Fibroblast of lung (primary cell): ENCODE data around the gene CHST1. TPM values are rescaled to one million over a fixed set of nuclear protein-coding genes. Genes with fewer than 3 reads are reported as not detected.

Source experiments
- DNase-seq, 2 donors: peaks; one replicate each; pipeline versions ENCODE4 v3.0.0 to v3.0.0-alpha.2; 2010; ENCODE audit warnings: low read depth in 2 of 2
- H2AFZ ChIP-seq: 2 replicates; pipeline ENCODE4 v1.5.1; 2012; ENCODE audit warnings: low read length, control low read depth, inconsistent platforms
- H3K27ac ChIP-seq: 2 replicates; pipeline ENCODE4 v1.5.1; 2011; ENCODE audit warnings: low read length, control low read depth; ENCODE audit not compliant: insufficient read depth
- H3K27me3 ChIP-seq: 2 replicates; pipeline ENCODE4 v1.5.1; 2011; ENCODE audit warnings: mild to moderate bottlenecking, low read length; ENCODE audit not compliant: control insufficient read depth, insufficient read depth
- H3K36me3 ChIP-seq: 2 replicates; pipeline ENCODE4 v1.5.1; 2011; ENCODE audit warnings: low read length; ENCODE audit not compliant: control insufficient read depth, insufficient read depth
- H3K4me1 ChIP-seq: 2 replicates; pipeline ENCODE4 v1.5.1; 2011; ENCODE audit warnings: low read length; ENCODE audit not compliant: control insufficient read depth, insufficient read depth; ENCODE audit errors: extremely low read depth
- H3K4me2 ChIP-seq: 2 replicates; pipeline ENCODE4 v1.5.1; 2011; ENCODE audit warnings: low read length, control low read depth; ENCODE audit not compliant: insufficient read depth; ENCODE audit errors: extremely low read depth
- H3K4me3 ChIP-seq, 4 experiments: fragments of 200-600 bp in 1 of 4; sonication (generic) in 1 of 4; replicated peaks in 1 of 4; 2 replicates each; pipeline ENCODE4 v1.5.1; 2011 to 2016; ENCODE audit warnings: low read length in 4 of 4, low read depth in 3 of 4, mild to moderate bottlenecking in 3 of 4, control low read depth in 2 of 4, inconsistent platforms in 1 of 4, mixed read lengths in 1 of 4; ENCODE audit not compliant: insufficient read depth in 1 of 4; ENCODE audit errors: control extremely low read depth in 1 of 4
- H3K79me2 ChIP-seq: 2 replicates; pipeline ENCODE4 v1.5.1; 2012; ENCODE audit warnings: mild to moderate bottlenecking, low read length, inconsistent platforms; ENCODE audit not compliant: control insufficient read depth, insufficient read depth
- H3K9ac ChIP-seq: 2 replicates; pipeline ENCODE4 v1.5.1; 2011; ENCODE audit warnings: mild to moderate bottlenecking, low read length, control low read depth; ENCODE audit not compliant: insufficient read depth
- H3K9me3 ChIP-seq: 2 replicates; pipeline ENCODE4 v1.5.1; 2012; ENCODE audit warnings: low read depth, low read length; ENCODE audit not compliant: control insufficient read depth, insufficient read depth
- H4K20me1 ChIP-seq: 2 replicates; pipeline ENCODE4 v1.5.1; 2011; ENCODE audit warnings: low read length; ENCODE audit not compliant: control insufficient read depth, insufficient read depth; ENCODE audit errors: extremely low read depth
- CTCF ChIP-seq, 2 donors: IDR thresholded peaks in 1 of 2; conservative IDR thresholded peaks in 1 of 2; 1 replicate in 1 of 2; 2 replicates in 1 of 2; pipeline ENCODE4 v1.5.1; 2011 to 2012; ENCODE audit warnings: low read length in 2 of 2, control low read depth in 1 of 2, inconsistent platforms in 1 of 2, low read depth in 1 of 2, mild to moderate bottlenecking in 1 of 2
- EZH2 ChIP-seq: IDR thresholded peaks from 2 replicates; pipeline ENCODE4 v1.5.1; 2012; ENCODE audit warnings: low read length, control low read depth, mild to moderate bottlenecking; ENCODE audit errors: missing control alignments
- polyA plus RNA-seq, 2 donors: library from polyadenylated mRNA; depleted of rRNA in 1 of 2; stranded (reverse) in 1 of 2; unstranded in 1 of 2; fragments of >200 nt; gene quantifications; 2 replicates each; pipeline ENCODE4 v1.2.1, GENCODE V29; 2011 to 2012; ENCODE audit warnings: missing spikeins in 1 of 2
- total RNA-seq: library from RNA; depleted of rRNA; stranded (reverse); fragments of >200 nt; gene quantifications from 2 replicates; pipeline ENCODE4 v1.2.1, GENCODE V29; 2014

Gene CHST1
- total and polyA plus RNA-seq, 2 donors (not counting 1 experiment from before 2014, with no cell fraction given) = under 0.01 to 0.17 TPM

- Histone ChIP-seq H2AFZ (no peak overlapping the region), H4K20me1 (no peaks in the 10 kb centered on the region), H3K4me3 (no peak overlapping the region), H3K9me3 (no peaks in the 10 kb centered on the region), H3K36me3 (no peaks in the 10 kb centered on the region), H3K9ac (no peak overlapping the region), H3K4me2 (no peak overlapping the region), H3K4me1 (no peaks in the 10 kb centered on the region), H3K27ac (no peak overlapping the region), H3K79me2 (no peaks in the 10 kb centered on the region), H3K27me3 (peaks cover 8% of the 10 kb centered on the region)
- no peak for TF ChIP-seq CTCF (conservative IDR thresholded peaks at IDR 0.05 in 1 of 2, IDR thresholded peaks at IDR 0.05 in 1 of 2; ENCODE audit: low read depth in 1 of 2, low read length in 2 of 2)
- no peak for TF ChIP-seq EZH2
- no peak for DNase-seq
Observed at GRCh38 chr11:45673441-45673840, 8.0 kb upstream of the CHST1 start.

GRCh38 chr11:45672593-45672992, 7.2 kb upstream of the CHST1 start:
- Histone ChIP-seq H3K36me3 (no peaks in the 10 kb centered on the region), H4K20me1 (no peaks in the 10 kb centered on the region), H2AFZ (no peak overlapping the region), H3K4me2 (no peak overlapping the region), H3K4me1 (no peaks in the 10 kb centered on the region), H3K27me3 (peaks cover 11% of the 10 kb centered on the region), H3K9me3 (no peaks in the 10 kb centered on the region), H3K4me3 (no peak overlapping the region), H3K79me2 (no peaks in the 10 kb centered on the region), H3K9ac (no peak overlapping the region), H3K27ac (no peak overlapping the region)
- no peak for TF ChIP-seq CTCF (conservative IDR thresholded peaks at IDR 0.05 in 1 of 2, IDR thresholded peaks at IDR 0.05 in 1 of 2; ENCODE audit: low read depth in 1 of 2, low read length in 2 of 2)
- no peak for TF ChIP-seq EZH2
- DNase-seq = no peak

GRCh38 chr11:45671246-45672171, 6.1 kb upstream of the CHST1 start:
- H2AFZ ChIP-seq = no peak overlapping the region
- DNase-seq = no peak
- peaks cover 18% of the 10 kb centered on the region for H3K27me3 ChIP-seq
- no peaks in the 10 kb centered on the region for H3K79me2 ChIP-seq
- H3K27ac ChIP-seq = no peak overlapping the region
- no peak overlapping the region for H3K9ac ChIP-seq
- TF ChIP-seq CTCF (conservative IDR thresholded peaks at IDR 0.05 in 1 of 2, IDR thresholded peaks at IDR 0.05 in 1 of 2; ENCODE audit: low read depth in 1 of 2, low read length in 2 of 2) (no peak), EZH2 (no peak)
- no peaks in the 10 kb centered on the region for H4K20me1 ChIP-seq
- H3K4me1 ChIP-seq = no peaks in the 10 kb centered on the region
- no peak overlapping the region for H3K4me3 ChIP-seq
- no peak overlapping the region for H3K4me2 ChIP-seq
- H3K9me3 ChIP-seq = no peaks in the 10 kb centered on the region
- no peaks in the 10 kb centered on the region for H3K36me3 ChIP-seq
